22Rv1 (cell line): ENCODE measurements around the gene DAGLB.

Experiments used
- ZFX ChIP-seq: fragments of 450-650 bp; IDR thresholded peaks from 2 replicates; pipeline ENCODE4 v1.6.1; 2017; ENCODE audit warnings: antibody characterized with exemption, borderline replicate concordance
- TF ChIP-seq, protein P1 (sequence below): fragments of 450-650 bp; IDR thresholded peaks from 2 replicates; pipeline ENCODE4 v1.5.1; 2017; ENCODE audit warnings: mild to moderate bottlenecking

DNA sequence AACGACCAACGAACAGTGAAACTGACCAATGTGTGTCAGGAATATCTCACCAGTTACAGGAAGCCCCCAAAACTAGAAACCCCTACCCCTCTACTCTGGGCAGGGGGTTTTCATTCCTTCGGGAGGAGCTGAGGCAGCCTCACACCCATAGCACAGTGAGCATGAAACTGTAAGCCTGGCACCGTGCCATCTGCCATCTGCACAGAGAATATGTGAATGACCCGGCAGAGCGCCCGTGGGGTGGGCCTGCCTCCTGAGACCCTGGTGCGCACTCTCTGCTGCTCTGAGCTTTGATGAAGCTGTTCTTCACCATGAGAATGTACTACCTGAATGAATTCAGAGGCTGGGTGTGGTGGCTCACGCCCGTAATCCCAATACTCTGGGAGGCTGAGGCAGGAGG lies 27.1 kb downstream of the DAGLB start:
- TF ChIP-seq, protein P1, sequence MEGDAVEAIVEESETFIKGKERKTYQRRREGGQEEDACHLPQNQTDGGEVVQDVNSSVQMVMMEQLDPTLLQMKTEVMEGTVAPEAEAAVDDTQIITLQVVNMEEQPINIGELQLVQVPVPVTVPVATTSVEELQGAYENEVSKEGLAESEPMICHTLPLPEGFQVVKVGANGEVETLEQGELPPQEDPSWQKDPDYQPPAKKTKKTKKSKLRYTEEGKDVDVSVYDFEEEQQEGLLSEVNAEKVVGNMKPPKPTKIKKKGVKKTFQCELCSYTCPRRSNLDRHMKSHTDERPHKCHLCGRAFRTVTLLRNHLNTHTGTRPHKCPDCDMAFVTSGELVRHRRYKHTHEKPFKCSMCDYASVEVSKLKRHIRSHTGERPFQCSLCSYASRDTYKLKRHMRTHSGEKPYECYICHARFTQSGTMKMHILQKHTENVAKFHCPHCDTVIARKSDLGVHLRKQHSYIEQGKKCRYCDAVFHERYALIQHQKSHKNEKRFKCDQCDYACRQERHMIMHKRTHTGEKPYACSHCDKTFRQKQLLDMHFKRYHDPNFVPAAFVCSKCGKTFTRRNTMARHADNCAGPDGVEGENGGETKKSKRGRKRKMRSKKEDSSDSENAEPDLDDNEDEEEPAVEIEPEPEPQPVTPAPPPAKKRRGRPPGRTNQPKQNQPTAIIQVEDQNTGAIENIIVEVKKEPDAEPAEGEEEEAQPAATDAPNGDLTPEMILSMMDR = no peak
- TF ChIP-seq ZFX = no peak
